SK-N-MC (cell line): ENCODE results near the gene LRRC27.

Experiments
- EZH2 ChIP-seq: fragments of 200-600 bp; sonication (generic); IDR thresholded peaks from one replicate; pipeline ENCODE4 v1.6.1; 2017; ENCODE audit warnings: antibody characterized with exemption
- POLR2AphosphoS5 ChIP-seq: IDR thresholded peaks from 2 replicates; pipeline ENCODE4 v1.6.1; 2012; ENCODE audit warnings: mild to moderate bottlenecking, low read depth, low read length, borderline replicate concordance

GRCh38 chr10:132293813-132294520 lies 38.0 kb upstream of the LRRC27 start:
- TF ChIP-seq POLR2AphosphoS5 (no peak), EZH2 (no peak)
